DMS114 treated with DMSO at 0.1 percent for 48 hours (cell line): Measurements from ENCODE around the gene HMGXB3.
"Not testable (repeated sequence)": the region's sequence is repeated elsewhere in the genome, so short reads cannot be mapped to it uniquely, and the experiment has no call there.

Experiments used
- DNase-seq: peaks from one replicate; lab custom pipeline; 2025; ENCODE audit not compliant: unreplicated experiment; lab: John Stamatoyannopoulos, UW

The HMGXB3 gene

DNA sequence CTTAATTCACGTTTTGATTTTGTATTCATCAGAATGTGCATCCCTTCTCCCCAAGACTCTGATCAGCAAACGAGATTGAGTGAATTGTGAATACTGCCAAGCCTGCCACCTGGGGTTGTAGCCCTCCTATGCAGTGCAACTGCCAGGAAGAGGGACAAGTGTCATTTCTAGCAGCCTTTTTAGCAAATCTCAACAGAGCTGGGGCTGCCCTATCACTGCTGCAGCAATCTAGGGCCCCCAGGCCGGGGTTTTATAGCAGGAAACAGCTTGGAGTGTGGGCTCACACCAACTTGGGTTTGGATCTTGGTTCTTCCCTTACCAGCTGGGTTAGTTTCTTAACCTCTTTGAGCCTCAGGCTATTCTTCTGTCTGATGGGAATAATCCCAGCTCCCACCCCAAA lies 81.8 kb downstream of the HMGXB3 start:
- no peak for DNase-seq

DNA sequence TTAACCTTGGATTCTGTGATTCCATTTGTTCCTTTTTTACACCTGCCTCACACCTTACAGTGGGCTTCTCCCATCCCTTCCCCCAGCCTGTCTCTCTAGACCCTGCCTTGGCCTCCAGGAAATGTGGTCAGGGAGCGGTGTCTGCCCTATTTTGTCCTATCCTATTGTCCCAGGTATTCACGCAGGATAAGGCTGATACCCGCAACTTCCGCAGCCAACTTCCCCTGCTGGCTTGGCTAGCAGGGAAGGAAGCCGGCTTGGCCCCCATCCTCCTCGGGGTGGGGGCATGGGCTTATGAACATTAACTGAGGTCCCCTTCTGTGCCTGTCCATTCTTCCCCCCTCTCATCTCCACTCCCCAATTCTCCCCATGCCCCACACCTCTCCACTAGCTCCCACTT lies 82.3 kb downstream of the HMGXB3 start:
- no peak for DNase-seq

DNA sequence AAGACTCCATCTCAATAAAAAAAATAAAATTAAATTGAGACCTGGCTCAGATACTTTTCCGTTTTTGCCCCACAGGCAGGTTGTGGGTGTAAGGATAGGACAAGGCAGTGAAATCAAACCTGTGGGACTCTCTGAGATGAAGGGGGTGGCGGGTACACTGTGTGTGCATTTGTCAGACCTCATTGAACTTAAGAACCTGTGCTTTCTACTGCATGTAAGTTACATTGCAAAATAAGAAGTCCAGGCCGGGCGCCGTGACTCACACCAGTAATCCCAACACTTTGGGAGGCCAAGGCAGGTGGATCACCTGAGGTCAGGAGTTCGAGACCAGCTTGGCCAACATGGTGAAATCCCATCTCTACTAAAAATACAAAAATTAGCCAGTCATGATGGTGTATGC lies 84.2 kb downstream of the HMGXB3 start:
- DNase-seq: not testable (repeated sequence)

GRCh38 chr5:150085191-150085912 lies 84.8 kb downstream of the HMGXB3 start:
- no peak for DNase-seq

DNA sequence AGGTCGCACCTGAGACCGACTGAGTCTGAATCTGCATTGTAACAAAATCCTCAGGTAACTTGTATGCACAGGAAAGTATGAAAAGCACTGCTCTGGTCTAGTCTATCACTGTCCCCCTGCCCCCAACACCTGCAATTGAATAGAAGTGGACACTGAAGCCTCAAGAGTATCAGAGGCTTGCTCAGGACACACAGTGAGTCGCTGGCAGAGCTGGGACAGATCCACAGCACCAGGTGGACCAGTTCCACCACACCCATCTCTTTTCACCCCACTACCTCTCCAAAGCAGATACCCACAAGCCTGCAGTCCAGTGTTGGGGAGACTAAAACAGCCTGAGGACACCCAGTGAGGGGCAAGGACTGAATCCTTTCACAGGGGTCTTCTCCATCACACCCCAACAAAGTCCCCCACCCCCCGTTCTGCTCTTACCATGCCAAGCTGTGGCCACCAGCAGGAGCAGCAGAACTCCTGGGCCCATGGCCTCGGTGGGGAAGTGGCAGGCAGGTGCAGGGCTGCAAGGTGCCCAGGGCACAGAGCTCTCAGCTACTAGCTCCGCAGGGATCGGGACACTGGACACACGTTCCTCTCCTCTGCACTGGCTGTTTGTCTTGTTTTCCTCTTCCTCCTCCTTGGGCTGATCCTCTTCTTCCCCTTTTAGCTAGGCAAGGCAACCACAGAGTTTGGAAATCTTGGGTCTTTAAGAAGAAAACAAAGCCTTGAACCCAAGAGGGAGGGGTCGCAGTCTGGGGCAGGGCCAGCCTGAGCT lies 85.6 kb downstream of the HMGXB3 start, which contains the start of gene CSF1R:
Gene CSF1R (minus strand): TSS at position 605 of the 766 bp plus-strand sequence. CDS start 127 bp downstream, at position 478.
- DNase-seq: no peak

- no peak for DNase-seq
These were observed 91.7 kb downstream of the HMGXB3 start for GRCh38 chr5:150092159-150092787.

- DNase-seq: no peak
These were observed 96.6 kb downstream of the HMGXB3 start for GRCh38 chr5:150097152-150097551.

DNA sequence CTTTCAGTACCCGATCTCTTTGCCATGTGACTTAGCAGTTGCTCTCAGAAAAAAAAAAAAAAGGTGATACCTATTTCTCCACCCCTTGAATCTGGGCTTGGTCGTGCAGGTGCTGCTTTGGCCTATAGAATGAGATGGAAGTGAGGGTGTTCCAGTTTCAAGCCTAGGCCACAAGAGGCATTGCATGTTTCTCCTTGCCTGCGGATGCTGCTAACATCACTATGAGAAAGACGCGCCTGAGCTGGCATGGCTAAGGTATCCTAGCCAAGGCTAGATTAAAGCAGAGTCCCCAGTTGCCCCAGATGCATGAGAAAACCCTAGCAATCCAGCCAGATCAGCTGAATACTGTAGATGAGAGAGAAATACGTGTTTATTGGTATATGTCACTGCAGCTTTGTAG lies 100.5 kb downstream of the HMGXB3 start:
- DNase-seq: no peak
